Inflammatory macrophage treated with lipopolysaccharide for 1 hour (primary cell): Measurements from ENCODE around the gene IMP3.
"Not testable (repeated sequence)": the region's sequence is repeated elsewhere in the genome, so short reads cannot be mapped to it uniquely, and the experiment has no call there.

Experiments
- DNase-seq, 2 donors: peaks; one replicate each; pipeline ENCODE4 v3.0.0-alpha.2; 2020 to 2022

IMP3 gene

DNA sequence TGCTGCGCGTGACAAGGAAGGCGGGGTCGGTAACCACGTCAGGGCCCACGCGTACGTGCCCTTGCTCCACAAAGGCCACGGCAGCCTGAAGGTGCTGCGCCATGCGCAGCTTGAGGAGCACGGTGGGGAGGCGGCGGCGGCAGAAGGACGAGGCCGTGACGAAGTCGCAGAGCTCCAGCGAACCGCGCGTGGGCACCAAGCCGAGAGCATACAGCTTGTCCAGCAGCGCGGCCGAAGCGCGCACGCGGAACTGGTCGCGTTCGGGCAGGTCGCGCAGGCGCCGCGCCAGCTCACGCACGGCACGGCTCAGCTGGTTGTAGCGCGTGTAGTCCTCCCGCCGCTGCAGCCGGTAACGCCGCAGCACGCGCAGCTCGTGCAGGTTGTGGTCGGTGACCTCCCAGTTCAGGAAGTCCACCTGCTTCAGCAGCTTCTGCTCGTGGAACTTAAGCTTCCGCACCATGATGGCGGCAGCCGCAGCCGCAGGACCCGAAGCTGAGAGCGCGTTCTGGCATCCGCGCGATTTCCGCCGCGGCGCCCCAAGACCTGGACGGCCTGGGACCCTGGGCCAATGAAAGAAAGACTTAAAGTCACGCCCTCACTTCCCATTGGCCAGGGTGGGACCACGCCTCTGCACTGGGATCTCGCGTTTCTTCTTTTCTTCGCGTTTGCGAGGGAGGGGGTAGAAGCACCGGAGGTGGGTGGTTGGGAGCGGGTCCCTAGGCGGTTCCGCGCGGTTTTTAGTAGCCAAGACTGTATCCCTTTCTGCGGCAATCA, at the start of gene IMP3:
Gene IMP3 (minus strand): TSS at position 516 of the 774 bp plus-strand sequence. CDS start 56 bp downstream, at position 460.
- DNase-seq = peak; percentile 97

GRCh38 chr15:75689429-75689828, 49.4 kb upstream of the IMP3 start:
- DNase-seq = not testable (repeated sequence)

- DNase-seq = no peak
Measured at GRCh38 chr15:75688831-75689230, 48.8 kb upstream of the IMP3 start.

- DNase-seq = no peak
Measured at GRCh38 chr15:75688278-75688557, 48.2 kb upstream of the IMP3 start.

DNA sequence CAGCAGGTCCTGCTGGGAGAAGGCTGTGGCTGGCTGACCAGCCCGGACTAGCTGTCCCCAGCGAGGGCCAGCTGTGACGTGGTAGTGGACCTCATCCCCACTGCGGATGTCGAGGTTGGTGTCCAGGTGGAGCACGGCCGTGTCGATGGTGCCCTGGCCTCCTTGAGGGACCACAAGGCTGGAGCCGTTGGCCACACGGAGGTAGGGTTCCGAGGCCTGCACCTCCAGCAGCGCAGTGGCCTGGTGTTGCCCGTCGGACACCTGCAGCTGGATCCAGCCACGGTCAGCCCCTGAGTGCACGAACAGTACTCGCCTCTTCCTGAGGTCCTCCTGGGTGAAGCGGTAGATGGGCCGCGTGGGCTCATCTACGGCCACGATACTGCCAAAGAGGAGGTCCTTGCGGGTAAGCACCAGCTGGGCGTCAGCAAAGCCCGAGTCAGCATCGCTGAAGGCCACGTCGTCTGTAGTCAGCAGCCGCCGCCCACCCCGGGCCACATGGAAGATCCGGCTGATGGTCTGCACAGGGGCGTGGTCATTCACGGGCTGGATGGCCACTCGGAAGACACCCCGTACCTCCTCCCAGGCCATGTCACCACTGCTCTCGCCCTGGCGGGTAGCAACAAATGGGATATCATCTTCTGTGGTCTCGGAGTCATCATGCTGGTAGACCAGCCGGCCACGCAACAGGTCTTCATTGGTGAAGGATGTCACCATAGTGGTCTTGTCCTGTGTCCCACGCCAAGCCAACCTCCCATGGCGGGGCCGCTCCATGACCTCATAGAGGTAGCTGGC, 47.7 kb upstream of the IMP3 start:
- DNase-seq = no peak

DNA sequence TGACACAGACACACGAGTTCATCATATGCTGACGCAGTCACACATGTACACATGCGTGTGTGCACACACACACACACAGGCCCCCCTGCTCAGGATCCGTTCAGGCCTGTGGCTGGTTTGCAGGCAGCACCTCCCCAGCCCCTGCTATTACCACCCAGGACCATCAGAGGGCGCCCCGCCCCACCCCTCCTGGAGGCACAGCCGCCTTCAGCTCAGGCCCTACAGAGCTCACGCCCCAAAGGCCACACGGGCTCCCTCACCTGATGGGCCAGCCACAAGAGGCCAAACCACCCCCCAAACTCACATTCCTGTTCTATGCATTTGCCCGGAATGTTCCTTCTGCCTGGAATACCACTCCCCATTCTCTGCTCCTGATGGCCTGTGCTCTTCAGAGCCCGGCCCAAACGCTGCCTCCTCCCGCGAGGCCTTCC, 46.2 kb upstream of the IMP3 start:
- peak; percentile 39 to 87 for DNase-seq

- DNase-seq = no peak
Measured at GRCh38 chr15:75685195-75685594, 45.2 kb upstream of the IMP3 start.

GRCh38 chr15:75684648-75685047, 44.6 kb upstream of the IMP3 start:
- DNase-seq = no peak

DNA sequence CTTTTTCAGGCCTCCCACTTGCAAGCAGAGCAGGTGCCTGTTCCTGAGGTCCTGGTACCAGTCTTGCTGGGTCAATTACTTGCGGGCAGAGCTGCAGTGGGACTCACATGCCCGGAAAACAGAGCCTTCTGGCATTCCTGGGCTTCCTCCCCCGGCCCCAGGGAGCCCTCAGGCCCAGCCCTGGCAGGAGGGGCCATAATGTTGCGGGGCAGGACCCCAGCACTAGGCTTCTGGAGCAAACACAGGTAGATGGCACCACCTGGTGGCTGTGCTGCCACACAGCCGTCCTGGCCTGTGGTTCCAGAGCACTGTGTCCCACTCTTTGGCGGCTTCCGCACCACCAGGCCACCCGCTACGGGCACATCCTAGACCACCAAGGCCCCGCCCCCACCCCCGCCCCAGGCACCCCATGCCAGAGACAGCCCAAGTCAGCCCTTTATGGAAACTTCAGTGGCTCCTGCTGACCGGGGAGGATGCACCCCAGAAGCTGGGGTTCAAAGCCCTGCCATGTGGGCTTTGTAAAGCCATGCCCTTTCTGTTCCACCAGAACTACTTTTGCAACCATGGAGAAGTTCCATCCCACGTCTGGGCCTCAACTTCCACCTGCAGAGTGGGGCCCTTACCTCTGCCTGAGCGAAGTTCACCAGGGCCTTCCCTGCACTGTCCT, 43.8 kb upstream of the IMP3 start:
- peak in 1 of 2 donors; percentile 73 for DNase-seq

GRCh38 chr15:75682181-75683135, 42.4 kb upstream of the IMP3 start:
- no peak for DNase-seq

DNA sequence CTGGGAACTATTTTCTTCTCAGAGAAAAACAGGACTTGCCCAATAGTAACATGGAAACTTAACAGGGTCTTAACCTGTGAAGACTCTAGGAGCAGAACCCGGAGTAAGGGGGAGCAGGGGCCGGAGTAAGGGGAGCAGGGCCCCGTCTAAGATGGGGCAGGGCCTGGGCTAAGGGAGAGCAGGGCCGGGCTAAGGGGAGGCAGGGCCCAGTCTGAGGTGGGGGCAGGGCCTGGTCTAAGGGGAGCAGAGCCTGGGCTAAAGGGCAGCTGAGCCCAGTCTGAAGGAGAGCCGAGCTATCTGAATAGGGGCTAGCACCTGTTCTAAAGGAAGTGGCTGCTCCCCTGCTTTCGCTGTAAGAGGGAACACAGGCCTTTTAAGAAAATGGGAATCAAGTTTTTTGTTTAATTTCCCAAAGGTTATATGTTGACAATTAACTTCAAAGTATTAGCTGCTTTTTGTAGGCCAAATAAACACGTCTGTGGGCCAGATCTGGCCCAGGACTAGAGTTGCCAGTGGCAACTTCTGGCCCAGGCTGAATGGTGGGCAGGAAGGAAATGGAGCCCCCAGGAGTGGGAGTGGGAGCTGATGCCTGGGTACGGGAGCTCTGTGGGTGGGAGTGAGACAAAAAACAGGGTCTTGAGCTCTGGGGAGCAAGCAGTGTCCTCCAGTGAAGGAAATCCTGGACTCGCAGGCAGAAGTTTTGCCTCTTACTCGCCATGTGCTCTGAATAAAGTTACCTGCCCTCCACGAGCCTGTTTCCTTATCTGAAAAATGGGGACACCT, 40.2 kb upstream of the IMP3 start:
- DNase-seq = no peak

GRCh38 chr15:75678324-75678690, 38.3 kb upstream of the IMP3 start:
- DNase-seq = not testable (repeated sequence)

GRCh38 chr15:75677465-75678323, 37.7 kb upstream of the IMP3 start:
- DNase-seq = no peak

DNA sequence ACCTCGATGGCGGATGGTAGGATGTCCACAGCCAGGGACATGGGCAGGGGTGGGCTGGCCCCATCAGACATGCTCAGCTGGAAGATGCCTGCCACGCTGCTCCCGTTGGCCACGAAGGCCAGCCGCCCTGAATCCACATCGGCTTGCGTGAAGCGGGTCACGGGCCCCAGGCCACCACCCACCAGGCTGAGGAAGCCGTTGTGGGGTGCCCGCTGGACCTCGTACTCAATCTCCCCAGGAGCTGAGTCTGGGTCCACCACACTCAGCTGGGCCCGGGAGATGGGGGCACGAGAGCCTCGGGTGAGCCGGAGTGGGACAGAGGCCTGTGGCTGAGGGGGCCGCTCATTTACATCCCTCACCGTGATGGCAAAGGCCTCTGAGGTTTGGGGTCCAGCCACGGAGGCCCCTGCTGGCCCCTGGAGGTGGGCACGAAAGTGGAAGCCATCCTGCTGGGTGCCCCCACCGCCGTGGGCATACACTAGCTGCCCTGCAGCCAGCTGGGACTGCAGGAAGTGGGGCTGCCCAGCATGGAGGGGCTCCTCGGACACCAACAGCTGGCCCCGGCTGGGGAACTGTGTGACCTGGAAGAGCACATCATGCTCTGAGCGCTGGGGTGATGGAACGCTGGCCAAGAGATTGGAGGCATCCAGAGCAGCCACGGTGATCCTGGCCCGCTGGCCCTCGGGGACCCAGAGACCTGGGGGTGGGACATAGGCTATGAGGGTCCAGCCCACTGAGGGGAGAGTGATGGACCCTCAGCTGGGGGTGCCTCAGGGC, 36.9 kb upstream of the IMP3 start:
- DNase-seq = no peak

DNA sequence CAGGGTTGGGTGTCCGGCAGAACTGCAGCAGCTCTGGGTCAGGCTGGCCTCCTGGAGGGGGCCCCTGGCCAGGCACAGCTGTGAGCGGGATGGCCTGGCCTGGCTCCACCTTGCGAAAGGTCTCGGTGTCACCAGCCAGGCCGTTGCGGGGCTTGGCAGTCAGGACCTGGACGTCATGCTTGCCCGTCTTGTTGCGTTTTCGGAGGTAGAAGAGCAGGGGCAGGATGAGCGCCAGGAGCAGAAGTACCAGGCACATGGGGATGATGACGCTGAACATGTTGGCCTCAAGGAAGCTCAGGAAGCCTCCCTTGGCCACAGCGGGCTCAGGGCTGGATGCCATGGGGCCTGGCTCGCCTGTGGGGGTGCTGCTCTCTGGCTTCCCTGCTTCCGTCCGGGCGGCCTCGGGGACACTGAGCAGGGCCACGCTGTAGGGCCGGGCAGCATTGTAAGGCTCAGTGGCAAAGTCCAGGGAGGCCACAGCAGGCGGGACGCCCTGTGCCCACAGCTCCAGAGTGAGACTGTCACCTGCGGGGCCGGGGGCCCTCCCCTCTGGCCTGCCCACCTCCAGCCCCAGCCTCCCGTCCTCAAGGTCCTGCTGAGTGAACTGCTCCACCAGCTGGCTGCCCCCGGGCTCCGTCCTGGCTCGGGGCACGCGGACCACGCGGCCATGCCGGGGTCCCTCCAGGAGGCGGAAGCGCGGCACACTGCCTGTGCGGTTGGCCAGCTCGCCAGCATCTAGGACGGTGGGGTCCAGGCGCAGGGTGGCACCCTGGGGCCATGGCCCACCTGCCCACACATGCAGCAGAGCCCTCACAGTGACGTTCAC, 35.8 kb upstream of the IMP3 start:
- no peak for DNase-seq

DNA sequence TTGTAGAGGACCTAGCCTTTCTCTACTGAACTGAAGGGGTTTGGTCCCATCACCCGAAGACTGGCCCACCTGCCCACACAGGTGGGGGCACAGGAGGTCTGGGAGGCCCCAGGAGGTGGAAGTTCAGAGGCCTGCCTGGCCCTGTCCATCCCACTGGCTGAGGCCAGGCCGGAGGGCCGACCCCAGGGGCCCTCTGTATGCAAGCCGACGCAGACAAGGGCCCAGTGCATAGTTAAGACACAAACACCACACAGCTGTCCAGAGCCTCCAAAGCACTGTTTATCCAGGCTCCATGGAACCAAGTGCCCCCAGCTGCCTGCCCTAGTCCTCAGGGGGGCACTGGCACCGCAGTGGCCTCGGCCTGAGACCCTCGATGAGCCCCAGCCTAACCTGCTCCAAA, 34.3 kb upstream of the IMP3 start:
- DNase-seq = no peak

GRCh38 chr15:75673426-75674235, 33.6 kb upstream of the IMP3 start:
- DNase-seq = no peak
